Gastroesophageal sphincter (tissue), 3 donors: Measurements from ENCODE around the gene ECI1.

Experiments
- EP300 ChIP-seq: sonication (generic); formaldehyde crosslinking; IDR thresholded peaks from one replicate; pipeline ENCODE4 v1.6.1; 2017; ENCODE audit warnings: antibody characterized with exemption, mild to moderate bottlenecking
- TF ChIP-seq, protein P1 (sequence below), 4 experiments: fragments of 200-600 bp in 2 of 4; fragments of 450-650 bp in 2 of 4; sonication (generic) in 1 of 4; IDR thresholded peaks; one replicate each; pipeline ENCODE4 v1.5.1; 2017 to 2019; ENCODE audit warnings: antibody characterized with exemption in 4 of 4, mild to moderate bottlenecking in 2 of 4, moderate library complexity in 2 of 4

DNA sequence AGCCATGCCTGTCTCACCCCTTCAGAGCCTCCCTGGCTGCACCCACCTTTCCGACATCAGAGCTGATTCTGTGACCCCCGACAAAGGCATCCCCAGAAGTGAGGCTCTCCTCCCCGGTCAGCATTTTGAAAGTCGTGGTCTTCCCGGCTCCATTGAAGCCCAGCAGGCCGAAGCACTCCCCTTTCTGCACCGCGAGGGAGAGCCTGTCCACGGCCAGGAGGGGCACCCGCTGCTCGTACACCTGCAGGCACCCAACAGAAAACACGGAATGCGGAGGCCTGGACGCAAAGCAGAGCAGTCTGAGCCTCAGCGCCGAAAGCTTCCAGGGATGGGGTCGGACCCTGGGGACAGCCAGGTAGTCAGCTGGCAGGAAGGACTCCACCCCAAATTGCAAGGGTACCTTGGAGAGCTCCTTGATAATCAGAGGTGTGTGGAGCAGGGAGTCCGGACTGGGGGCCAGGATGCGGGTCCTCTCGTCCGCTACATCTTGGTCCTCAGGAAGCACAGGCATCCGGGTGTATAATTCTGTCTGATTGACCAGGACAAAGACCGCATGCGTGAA, 29.7 kb upstream of the ECI1 start:
- TF ChIP-seq, protein P1, sequence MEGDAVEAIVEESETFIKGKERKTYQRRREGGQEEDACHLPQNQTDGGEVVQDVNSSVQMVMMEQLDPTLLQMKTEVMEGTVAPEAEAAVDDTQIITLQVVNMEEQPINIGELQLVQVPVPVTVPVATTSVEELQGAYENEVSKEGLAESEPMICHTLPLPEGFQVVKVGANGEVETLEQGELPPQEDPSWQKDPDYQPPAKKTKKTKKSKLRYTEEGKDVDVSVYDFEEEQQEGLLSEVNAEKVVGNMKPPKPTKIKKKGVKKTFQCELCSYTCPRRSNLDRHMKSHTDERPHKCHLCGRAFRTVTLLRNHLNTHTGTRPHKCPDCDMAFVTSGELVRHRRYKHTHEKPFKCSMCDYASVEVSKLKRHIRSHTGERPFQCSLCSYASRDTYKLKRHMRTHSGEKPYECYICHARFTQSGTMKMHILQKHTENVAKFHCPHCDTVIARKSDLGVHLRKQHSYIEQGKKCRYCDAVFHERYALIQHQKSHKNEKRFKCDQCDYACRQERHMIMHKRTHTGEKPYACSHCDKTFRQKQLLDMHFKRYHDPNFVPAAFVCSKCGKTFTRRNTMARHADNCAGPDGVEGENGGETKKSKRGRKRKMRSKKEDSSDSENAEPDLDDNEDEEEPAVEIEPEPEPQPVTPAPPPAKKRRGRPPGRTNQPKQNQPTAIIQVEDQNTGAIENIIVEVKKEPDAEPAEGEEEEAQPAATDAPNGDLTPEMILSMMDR (IDR thresholded peaks at IDR 0.05), result no peak
- TF ChIP-seq EP300, result no peak
